ENCODE data around the gene TRIP13. TPM values are rescaled to one million over a fixed set of nuclear protein-coding genes. Genes with fewer than 3 reads are reported as not detected.

TRIP13 gene
- polyA plus RNA-seq, 3 donors, result 0.24 to 1.2 TPM; not detected in 1

DNA sequence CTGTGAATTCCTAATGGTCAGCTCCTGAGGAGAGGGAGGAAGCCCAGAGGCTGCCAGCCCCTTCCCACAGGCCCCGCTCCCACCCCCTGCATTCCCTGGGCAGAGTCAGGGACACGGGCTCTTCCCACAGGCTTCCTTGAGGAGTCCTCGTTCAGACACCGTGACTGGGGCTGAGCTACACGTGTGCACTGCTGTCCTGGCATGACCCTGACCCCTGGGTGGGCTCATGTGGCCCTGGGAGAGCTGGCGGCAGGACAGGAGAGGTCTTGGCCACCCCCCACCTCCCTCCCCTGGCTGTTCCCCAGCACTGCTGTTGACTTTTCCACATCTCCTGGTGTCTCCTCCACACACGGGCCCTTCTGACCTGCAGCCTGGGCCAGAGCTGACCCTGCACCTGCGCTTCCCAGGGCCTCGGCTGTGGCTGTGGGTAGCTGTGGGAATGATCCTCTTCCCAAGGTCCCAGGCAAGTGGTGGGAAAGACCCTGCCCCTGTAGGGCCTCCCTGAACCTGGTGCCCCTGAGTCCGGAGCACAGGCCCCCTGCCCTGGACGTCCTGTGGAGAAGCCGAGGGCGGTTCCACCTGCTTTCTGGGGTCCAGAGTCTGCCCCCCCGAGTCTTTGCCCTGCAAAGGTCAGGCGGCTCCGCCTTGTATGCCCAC, 59.4 kb downstream of the TRIP13 start:
- H3K27me3 ChIP-seq (ENCODE audit: control insufficient read depth in 2 of 2, insufficient read depth in 2 of 2, low read length in 2 of 2), result peaks cover 0 to 4% of the 10 kb centered on the region in 2 donors
- intact Hi-C loops (cut with micrococcal nuclease), result no loop called here

GRCh38 chr5:952597-953271, 60.0 kb downstream of the TRIP13 start:
- H3K4me1 ChIP-seq (ENCODE audit: control insufficient read depth in 1 of 2, insufficient read depth in 2 of 2, low read length in 2 of 2), result no peaks in the 10 kb centered on the region
- H3K36me3 ChIP-seq (replicated peaks in 1 of 2; ENCODE audit: control insufficient read depth in 1 of 2, insufficient read depth in 2 of 2, low read length in 2 of 2), result no peaks in the 10 kb centered on the region
- H3K9me3 ChIP-seq (replicated peaks in 1 of 2; ENCODE audit: control insufficient read depth in 1 of 2, insufficient read depth in 1 of 2, low read length in 2 of 2), result peaks cover 0 to 4% of the 10 kb centered on the region in 2 donors
- no peaks in the 10 kb centered on the region for H3K36me3 Mint-ChIP-seq
- WGBS (ENCODE audit: insufficient coverage), result 92% methylated on average over 9 of the region's 13 CpGs
- peaks cover 0 to 9% of the 10 kb centered on the region in 2 donors for H3K27me3 ChIP-seq (ENCODE audit: control insufficient read depth in 2 of 2, insufficient read depth in 2 of 2, low read length in 2 of 2)
- H3K4me1 Mint-ChIP-seq, result no peaks in the 10 kb centered on the region
- intact Hi-C loops (cut with micrococcal nuclease), result no loop called here
- no peak overlapping the region for H3K27ac Mint-ChIP-seq
- H3K9me3 Mint-ChIP-seq, result peaks cover 0 to 7% (median 2%) of the 10 kb centered on the region in 7 donors
- no peak overlapping the region for H2AFZ ChIP-seq (ENCODE audit: insufficient read depth, low read depth, low read length, poor library complexity, severe bottlenecking)
- H3K27ac ChIP-seq (ENCODE audit: low read depth in 1 of 2, low read length in 2 of 2), result no peak overlapping the region
- no peaks in the 10 kb centered on the region for H4K20me1 ChIP-seq (ENCODE audit: insufficient read depth, low read length)
- DNase-seq, result no peak
- H3K79me2 ChIP-seq (ENCODE audit: insufficient read depth, low read length), result no peaks in the 10 kb centered on the region
- no peak overlapping the region for H3K4me3 Mint-ChIP-seq
- H3K9ac ChIP-seq (ENCODE audit: insufficient read depth, low read length, poor library complexity, severe bottlenecking), result no peak overlapping the region
- TF ChIP-seq CTCF (IDR thresholded peaks at IDR 0.05), result no peak
- H3K4me3 ChIP-seq (replicated peaks in 1 of 3; ENCODE audit: low read depth in 2 of 3, low read length in 3 of 3), result no peak overlapping the region
- H3K4me2 ChIP-seq (replicated peaks; ENCODE audit: extremely low read depth, low read length, poor library complexity, severe bottlenecking), result no peak overlapping the region
- peaks cover 11 to 21% (median 20%) of the 10 kb centered on the region in 3 donors for H3K27me3 Mint-ChIP-seq (ENCODE audit: low read depth in 3 of 3)

More for the DNA sequence above, 59.4 kb downstream of the TRIP13 start:
- Mint-ChIP-seq H3K36me3 (no peaks in the 10 kb centered on the region), H3K9me3 (peaks cover 0 to 7% (median 2%) of the 10 kb centered on the region in 7 donors), H3K4me1 (no peaks in the 10 kb centered on the region), H3K4me3 (no peak overlapping the region), H3K27ac (no peak overlapping the region), H3K27me3 (ENCODE audit: low read depth in 3 of 3) (peaks cover 15 to 24% (median 23%) of the 10 kb centered on the region in 3 donors)
- Histone ChIP-seq H2AFZ (ENCODE audit: insufficient read depth, low read depth, low read length, poor library complexity, severe bottlenecking) (no peak overlapping the region), H3K9me3 (replicated peaks in 1 of 2; ENCODE audit: control insufficient read depth in 1 of 2, insufficient read depth in 1 of 2, low read length in 2 of 2) (peaks cover 0 to 4% of the 10 kb centered on the region in 2 donors), H3K9ac (ENCODE audit: insufficient read depth, low read length, poor library complexity, severe bottlenecking) (no peak overlapping the region), H4K20me1 (ENCODE audit: insufficient read depth, low read length) (no peaks in the 10 kb centered on the region), H3K79me2 (ENCODE audit: insufficient read depth, low read length) (no peaks in the 10 kb centered on the region), H3K4me2 (replicated peaks; ENCODE audit: extremely low read depth, low read length, poor library complexity, severe bottlenecking) (no peak overlapping the region), H3K27ac (ENCODE audit: low read depth in 1 of 2, low read length in 2 of 2) (no peak overlapping the region), H3K4me3 (replicated peaks in 1 of 3; ENCODE audit: low read depth in 2 of 3, low read length in 3 of 3) (no peak overlapping the region), H3K4me1 (ENCODE audit: control insufficient read depth in 1 of 2, insufficient read depth in 2 of 2, low read length in 2 of 2) (no peaks in the 10 kb centered on the region), H3K36me3 (replicated peaks in 1 of 2; ENCODE audit: control insufficient read depth in 1 of 2, insufficient read depth in 2 of 2, low read length in 2 of 2) (no peaks in the 10 kb centered on the region)
- DNase-seq, result no peak
- WGBS (ENCODE audit: insufficient coverage), result 89% methylated on average over 15 of the region's 16 CpGs
- TF ChIP-seq CTCF (IDR thresholded peaks at IDR 0.05), result no peak
